NB4 (cell line): Measurements from ENCODE around the gene THSD4.

Source experiments
- MAX ChIP-seq: IDR thresholded peaks from 2 replicates; pipeline ENCODE4 v1.6.1; 2011; ENCODE audit warnings: low read depth, low read length
- MYC ChIP-seq: IDR thresholded peaks from 2 replicates; pipeline ENCODE4 v1.6.1; 2011; ENCODE audit warnings: low read depth, low read length
- POLR2A ChIP-seq: IDR thresholded peaks from 2 replicates; pipeline ENCODE4 v1.6.1; 2011; ENCODE audit warnings: mild to moderate bottlenecking; ENCODE audit not compliant: insufficient read length; ENCODE audit errors: extremely low read depth
- TF ChIP-seq, protein P1 (sequence below): IDR thresholded peaks from one replicate; pipeline ENCODE4 v1.5.1; 2012; ENCODE audit warnings: low read depth, low read length

- TF ChIP-seq POLR2A (no peak), MAX (no peak), MYC (no peak)
- TF ChIP-seq, protein P1, sequence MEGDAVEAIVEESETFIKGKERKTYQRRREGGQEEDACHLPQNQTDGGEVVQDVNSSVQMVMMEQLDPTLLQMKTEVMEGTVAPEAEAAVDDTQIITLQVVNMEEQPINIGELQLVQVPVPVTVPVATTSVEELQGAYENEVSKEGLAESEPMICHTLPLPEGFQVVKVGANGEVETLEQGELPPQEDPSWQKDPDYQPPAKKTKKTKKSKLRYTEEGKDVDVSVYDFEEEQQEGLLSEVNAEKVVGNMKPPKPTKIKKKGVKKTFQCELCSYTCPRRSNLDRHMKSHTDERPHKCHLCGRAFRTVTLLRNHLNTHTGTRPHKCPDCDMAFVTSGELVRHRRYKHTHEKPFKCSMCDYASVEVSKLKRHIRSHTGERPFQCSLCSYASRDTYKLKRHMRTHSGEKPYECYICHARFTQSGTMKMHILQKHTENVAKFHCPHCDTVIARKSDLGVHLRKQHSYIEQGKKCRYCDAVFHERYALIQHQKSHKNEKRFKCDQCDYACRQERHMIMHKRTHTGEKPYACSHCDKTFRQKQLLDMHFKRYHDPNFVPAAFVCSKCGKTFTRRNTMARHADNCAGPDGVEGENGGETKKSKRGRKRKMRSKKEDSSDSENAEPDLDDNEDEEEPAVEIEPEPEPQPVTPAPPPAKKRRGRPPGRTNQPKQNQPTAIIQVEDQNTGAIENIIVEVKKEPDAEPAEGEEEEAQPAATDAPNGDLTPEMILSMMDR: no peak
Measured at GRCh38 chr15:71362556-71362955, 247.3 kb downstream of the THSD4 start.
